ENCODE results near the gene ADAMTS8.

DNA sequence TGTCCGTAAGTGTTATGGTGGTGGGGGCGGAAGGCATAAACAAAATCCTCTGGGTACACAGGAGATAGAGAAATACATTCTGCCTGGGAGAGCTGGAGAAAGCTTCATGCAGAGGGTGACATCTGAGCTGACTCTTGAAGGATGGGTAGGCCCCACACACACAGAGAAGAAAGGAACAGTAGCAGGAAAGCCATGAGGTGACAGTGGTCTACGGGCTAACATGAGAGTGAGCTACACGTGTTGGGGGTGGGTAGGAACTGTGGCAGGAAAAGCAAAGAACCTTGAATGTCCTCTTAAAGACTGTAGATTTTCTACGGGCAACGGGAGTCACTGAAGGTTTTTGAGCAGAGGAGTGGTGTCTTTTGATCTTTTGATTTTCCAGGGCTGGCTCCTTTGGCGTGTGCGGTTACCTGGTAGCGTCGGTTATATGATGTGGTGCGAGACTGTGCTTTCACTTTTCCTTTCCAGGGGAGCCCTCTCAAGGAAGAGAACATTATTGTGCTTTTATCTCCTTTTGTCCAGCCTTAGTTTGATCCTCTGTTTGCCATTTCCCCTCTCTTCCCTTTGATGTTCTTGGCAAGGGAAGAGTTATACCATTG lies 39.7 kb downstream of the ADAMTS8 start:
- TF ChIP-seq POLR2AphosphoS5 (IDR thresholded peaks at IDR 0.05; ENCODE audit: low read depth, low read length): no peak
- TF ChIP-seq, protein P1, sequence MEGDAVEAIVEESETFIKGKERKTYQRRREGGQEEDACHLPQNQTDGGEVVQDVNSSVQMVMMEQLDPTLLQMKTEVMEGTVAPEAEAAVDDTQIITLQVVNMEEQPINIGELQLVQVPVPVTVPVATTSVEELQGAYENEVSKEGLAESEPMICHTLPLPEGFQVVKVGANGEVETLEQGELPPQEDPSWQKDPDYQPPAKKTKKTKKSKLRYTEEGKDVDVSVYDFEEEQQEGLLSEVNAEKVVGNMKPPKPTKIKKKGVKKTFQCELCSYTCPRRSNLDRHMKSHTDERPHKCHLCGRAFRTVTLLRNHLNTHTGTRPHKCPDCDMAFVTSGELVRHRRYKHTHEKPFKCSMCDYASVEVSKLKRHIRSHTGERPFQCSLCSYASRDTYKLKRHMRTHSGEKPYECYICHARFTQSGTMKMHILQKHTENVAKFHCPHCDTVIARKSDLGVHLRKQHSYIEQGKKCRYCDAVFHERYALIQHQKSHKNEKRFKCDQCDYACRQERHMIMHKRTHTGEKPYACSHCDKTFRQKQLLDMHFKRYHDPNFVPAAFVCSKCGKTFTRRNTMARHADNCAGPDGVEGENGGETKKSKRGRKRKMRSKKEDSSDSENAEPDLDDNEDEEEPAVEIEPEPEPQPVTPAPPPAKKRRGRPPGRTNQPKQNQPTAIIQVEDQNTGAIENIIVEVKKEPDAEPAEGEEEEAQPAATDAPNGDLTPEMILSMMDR (IDR thresholded peaks at IDR 0.05): no peak
- TF ChIP-seq, protein P2, sequence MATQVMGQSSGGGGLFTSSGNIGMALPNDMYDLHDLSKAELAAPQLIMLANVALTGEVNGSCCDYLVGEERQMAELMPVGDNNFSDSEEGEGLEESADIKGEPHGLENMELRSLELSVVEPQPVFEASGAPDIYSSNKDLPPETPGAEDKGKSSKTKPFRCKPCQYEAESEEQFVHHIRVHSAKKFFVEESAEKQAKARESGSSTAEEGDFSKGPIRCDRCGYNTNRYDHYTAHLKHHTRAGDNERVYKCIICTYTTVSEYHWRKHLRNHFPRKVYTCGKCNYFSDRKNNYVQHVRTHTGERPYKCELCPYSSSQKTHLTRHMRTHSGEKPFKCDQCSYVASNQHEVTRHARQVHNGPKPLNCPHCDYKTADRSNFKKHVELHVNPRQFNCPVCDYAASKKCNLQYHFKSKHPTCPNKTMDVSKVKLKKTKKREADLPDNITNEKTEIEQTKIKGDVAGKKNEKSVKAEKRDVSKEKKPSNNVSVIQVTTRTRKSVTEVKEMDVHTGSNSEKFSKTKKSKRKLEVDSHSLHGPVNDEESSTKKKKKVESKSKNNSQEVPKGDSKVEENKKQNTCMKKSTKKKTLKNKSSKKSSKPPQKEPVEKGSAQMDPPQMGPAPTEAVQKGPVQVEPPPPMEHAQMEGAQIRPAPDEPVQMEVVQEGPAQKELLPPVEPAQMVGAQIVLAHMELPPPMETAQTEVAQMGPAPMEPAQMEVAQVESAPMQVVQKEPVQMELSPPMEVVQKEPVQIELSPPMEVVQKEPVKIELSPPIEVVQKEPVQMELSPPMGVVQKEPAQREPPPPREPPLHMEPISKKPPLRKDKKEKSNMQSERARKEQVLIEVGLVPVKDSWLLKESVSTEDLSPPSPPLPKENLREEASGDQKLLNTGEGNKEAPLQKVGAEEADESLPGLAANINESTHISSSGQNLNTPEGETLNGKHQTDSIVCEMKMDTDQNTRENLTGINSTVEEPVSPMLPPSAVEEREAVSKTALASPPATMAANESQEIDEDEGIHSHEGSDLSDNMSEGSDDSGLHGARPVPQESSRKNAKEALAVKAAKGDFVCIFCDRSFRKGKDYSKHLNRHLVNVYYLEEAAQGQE (IDR thresholded peaks at IDR 0.05; ENCODE audit: insufficient read depth in 1 of 2, low read depth in 2 of 2, low read length in 1 of 2): no peak
- TF ChIP-seq SIN3A (IDR thresholded peaks at IDR 0.05; ENCODE audit: borderline replicate concordance, insufficient read depth, low read depth, low read length): no peak
- TF ChIP-seq TCF7L2 (IDR thresholded peaks at IDR 0.05; ENCODE audit: low read depth, low read length): 0 out of 2 replicates have a peak, but pooled peaks have one; percentile 25
